ENCODE data around the gene SLC5A10.
"Not testable (repeated sequence)": the region's sequence is repeated elsewhere in the genome, so short reads cannot be mapped to it uniquely, and the experiment has no call there.

SLC5A10 gene

DNA sequence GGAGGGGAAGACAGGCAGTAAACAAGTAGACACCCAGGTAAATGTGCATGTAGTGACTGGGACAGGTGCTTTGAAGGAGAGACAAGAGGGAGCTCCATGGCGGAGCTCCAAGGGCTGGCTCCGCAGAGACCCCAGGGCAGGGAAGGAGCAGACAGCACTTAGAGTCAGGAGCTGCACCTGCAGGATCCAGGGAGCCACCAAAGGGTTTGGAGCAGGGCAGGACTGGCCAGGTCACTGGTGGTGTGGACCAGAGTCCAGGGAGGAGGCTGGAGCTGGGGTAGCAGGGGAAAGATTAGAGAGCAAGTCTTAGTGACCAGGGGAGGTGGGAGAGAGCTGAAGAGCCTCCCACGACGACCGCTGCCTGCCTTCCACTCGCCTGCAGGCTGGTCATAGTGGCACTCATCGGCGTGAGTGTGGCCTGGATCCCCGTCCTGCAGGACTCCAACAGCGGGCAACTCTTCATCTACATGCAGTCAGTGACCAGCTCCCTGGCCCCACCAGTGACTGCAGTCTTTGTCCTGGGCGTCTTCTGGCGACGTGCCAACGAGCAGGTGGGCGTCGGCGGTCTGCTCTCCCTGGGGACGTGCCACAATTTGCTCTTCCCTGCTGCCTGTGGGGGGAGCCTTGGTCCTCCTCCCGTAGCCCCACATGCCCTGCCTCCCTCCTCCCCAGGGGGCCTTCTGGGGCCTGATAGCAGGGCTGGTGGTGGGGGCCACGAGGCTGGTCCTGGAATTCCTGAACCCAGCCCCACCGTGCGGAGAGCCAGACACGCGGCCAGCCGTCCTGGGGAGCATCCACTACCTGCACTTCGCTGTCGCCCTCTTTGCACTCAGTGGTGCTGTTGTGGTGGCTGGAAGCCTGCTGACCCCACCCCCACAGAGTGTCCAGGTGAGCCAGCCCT, 67.3 kb downstream of the SLC5A10 start:
- no peak for DNase-seq (ENCODE audit: low read depth in 2 of 2)

GRCh38 chr17:19020016-19020415, 68.1 kb downstream of the SLC5A10 start:
- no peak for DNase-seq (ENCODE audit: low read depth in 2 of 2)

DNA sequence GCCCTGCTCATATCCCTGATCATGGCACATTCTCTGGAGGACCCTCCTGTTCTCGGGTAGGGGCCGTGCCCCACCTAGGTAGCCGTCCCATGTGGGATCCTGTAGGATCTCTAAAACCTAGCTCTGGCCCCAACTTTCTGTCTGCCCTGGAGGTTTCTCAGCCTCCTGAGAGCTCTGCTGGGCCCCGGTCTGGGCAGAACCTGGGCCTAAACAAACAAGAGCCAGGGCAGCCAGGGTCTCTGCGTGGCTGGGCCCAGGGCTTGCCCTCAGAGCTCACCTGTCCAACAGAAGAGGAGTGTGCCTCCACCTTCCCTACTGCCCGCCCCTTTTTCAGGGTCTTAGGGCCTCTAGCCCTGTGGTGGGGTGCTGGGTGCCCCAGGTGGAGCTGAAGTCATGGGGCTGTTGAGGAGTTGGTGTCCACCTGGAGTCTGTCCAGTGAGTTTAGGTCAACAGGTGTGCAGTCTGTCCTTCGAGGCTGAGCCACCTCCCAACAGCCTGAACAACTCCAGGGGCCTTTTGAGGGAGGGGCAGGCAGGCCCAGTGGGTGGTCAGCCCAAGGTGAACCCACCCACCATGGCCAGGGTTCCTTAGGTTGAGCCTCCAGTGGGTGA, 69.2 kb downstream of the SLC5A10 start:
- DNase-seq (ENCODE audit: low read depth in 2 of 2) = not testable (repeated sequence)

DNA sequence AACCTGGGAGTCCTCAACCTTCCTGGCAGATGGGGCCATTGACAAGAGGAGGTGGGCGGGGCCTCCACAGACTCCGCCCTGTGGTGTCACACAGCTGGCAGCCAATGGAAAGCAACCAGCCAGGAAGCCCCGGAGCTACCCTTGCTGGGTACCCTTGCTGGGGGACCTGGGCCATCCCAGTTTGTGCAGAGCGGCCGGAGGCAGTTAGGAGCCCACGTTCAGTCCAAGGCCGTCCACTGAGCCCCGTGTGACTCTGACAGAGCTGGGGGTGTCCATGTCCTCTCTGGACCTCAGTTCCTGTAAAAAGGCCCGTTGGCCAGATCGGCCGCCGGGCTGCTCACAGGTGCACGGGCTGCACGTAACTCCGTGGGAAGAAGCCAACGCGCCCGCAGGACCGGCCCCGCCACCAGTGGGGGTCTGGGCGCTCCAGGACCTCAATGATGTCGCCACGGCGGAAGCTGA, 69.7 kb downstream of the SLC5A10 start:
- no peak for DNase-seq (ENCODE audit: low read depth in 2 of 2)

- no peak for DNase-seq (ENCODE audit: low read depth in 2 of 2)
Observed at GRCh38 chr17:19022128-19022527, 70.2 kb downstream of the SLC5A10 start.

GRCh38 chr17:19022747-19023146, 70.8 kb downstream of the SLC5A10 start:
- no peak for DNase-seq (ENCODE audit: low read depth in 2 of 2)

DNA sequence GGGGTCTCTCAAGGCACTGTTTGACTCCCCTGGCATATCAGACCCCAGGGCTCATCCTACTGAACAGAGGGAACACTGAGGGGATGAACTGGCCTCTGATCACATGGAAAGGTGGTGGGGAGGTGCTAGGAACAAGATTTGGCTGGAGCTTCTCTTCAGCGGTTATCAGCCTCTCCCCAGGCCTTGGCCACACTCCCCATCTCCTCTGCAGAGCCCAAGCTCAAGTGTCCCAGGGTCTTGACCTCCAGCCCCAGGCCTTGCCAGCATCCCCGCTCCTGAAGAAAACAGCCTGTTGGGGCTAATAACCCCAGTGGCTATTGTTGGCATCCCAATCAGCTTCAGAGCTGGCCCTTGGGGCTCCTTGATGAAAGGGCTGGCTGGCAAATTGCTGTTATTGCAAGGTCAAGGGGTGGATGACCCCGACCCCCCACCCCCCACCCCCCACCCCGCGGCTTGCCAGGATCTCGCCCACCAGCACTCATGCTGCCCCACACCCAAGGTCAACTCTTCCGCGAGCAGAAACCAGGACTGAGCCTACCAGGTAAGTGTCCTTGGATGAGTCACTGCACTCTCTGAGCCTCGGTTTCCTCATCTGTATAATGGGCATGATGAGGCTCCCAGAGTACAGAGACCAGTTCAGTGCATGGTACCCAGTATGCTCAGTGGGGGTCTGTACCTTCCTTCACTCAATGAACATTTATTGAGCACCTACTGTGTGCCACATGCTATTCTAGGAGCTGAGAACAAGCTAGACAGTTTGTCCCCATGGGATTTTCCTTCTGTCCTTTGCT, 71.4 kb downstream of the SLC5A10 start:
- no peak for DNase-seq (ENCODE audit: low read depth in 2 of 2)

DNA sequence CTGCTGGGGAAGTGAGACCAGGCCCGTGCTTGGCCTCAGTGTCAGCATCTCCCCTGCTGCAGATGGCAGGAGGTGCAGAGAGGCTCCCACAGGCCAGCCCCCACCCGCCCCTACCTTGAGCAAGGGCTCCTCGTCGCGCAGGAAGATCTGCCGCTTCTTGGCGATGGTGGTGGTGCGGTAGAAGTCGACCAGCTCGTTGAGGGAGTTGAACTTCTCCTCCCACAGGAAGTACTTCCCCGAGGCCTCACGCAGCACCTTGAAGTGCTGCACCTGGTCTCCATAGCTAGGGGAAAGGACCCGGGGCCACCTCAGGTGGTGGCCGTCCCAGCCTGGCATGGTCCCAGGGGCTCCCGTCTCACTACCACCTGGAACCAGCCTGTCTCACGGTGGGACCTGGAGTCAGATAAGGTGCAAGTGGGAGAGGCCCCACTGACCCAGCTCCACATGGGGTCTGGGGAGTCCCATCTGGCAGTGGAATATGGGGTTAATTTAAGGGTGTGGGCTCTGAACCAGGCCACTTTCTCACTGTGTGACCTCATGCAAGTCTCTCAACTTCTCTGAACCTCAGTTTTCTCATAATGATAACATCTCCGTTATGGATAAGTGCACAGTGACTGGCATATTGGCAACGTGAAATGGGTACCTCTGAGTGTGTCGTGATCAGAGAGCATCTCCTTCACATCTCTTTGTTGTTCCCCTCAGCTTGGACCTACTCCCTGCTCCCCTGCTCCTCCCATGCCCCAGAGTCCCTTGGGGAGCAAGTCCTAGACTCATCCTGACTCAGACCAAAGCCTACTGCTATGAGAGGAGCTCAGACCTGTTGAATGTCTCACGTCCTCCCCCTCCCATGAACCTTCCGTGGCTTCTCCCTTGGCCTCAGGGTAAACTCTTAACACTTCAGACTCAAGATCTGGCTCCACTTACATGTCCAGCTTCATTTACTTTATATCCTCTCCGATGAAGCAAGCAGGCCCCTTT, 72.4 kb downstream of the SLC5A10 start:
- no peak for DNase-seq (ENCODE audit: low read depth in 2 of 2)

DNA sequence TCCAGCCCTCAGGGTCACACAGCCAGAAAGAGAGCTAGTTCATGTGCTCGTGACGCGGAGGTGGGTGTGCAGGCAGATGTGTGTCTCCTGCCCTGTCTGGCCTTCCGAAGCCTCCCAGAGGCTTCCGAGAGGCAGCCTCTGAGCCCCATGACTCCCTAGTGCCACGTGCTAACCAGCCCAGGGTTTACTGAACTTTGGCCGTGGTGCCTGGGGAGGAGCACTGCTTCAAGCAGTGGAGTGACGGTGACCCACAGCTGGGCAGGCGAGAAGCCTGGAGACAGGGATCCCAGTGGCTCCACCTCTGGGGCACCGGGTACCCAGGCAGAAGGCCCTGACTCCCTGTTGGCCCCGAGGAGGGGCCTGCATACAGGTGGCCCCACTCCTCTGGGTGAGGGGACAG, 76.7 kb downstream of the SLC5A10 start:
- not testable (repeated sequence) for DNase-seq (ENCODE audit: low read depth in 2 of 2)

- not testable (repeated sequence) for DNase-seq (ENCODE audit: low read depth in 2 of 2)
Observed at GRCh38 chr17:19029740-19030139, 77.8 kb downstream of the SLC5A10 start.

DNA sequence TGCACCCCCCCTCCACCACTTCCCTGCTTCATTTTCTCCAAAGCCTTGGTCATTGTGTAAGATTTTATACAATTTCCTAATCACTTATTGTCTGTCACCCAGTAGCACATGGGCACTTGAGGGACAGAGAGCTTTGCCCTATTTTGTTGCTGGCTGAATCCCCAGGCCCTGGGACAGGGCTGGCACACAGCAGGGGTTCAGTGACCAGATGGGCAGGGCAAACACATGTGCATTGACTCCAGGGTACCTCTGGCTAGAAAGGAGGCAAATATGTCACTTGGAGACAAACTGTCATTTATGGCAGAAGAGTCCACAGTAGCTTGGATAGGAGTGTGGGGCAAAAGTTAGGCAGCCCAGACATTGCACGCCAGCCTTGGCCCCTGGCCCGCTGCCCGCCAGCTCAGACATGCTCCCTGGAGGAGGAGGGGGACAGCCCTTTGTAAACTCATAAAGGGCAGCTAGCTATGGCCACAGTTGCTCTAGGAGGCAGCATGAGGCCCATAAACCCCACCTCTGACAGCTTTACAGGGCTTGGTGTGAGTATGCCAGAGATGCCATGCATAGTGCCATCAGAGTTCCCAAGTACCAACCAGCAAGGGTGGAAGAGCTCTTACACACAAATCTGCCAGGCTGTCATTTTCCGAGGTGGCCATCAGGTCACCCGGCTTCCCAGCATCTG, 78.9 kb downstream of the SLC5A10 start:
- not testable (repeated sequence) for DNase-seq (ENCODE audit: low read depth in 2 of 2)

GRCh38 chr17:19031729-19032128, 79.8 kb downstream of the SLC5A10 start:
- DNase-seq (ENCODE audit: low read depth in 2 of 2) = not testable (repeated sequence)

DNA sequence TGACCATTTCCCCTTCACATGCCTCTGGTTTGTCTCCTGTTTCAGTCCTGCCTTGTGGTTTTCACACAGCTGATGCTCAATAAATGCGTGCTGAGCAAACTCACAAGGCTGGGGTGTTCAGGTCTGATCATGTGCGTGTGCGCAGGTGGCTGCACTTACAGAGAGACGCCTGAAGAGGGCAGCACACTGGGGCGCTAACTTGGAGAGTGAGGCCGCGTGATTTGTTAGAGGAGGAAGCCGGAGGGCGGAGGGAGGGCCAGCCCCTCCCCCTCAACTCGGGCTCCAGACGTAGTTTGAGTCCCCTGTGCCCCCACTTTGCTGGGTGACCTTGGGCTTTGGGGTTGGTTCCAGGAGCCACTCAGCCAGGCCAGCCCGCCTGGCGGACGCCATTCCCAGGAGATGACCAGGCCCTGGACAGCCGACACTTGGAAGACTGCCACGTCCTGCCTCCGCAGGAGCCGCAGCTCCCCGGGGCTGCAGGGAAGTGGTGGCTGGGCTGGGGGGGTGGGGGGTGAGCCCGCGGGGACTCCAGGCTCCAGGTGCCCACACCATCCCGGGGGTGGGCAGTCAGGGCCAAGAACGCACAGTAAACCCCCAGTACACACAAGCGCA, 80.5 kb downstream of the SLC5A10 start:
- not testable (repeated sequence) for DNase-seq (ENCODE audit: low read depth in 2 of 2)

DNA sequence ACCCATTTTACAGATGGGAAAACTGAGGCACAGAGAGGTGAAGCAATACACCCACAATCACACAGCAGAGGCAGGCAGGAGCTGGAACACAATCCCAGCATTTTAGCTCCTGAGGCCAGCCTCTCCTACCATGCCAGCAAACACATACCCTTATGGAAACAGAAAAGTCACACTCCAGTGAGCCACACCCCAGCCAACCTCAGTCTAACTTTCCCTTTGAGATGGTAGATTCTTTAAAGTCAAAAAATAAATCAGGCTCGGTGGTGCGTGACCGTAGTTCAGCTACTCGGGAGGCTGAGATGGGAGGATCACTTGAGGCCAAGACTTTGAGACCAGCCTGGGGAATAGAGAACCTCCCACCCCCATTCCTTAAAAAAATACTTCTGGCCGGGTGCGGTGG, 84.2 kb downstream of the SLC5A10 start:
- DNase-seq (ENCODE audit: low read depth in 2 of 2) = not testable (repeated sequence)

- DNase-seq (ENCODE audit: low read depth in 2 of 2) = not testable (repeated sequence)
Observed at GRCh38 chr17:19037547-19037946, 85.6 kb downstream of the SLC5A10 start.

GRCh38 chr17:19038007-19038406, 86.0 kb downstream of the SLC5A10 start:
- DNase-seq (ENCODE audit: low read depth in 2 of 2) = not testable (repeated sequence)

DNA sequence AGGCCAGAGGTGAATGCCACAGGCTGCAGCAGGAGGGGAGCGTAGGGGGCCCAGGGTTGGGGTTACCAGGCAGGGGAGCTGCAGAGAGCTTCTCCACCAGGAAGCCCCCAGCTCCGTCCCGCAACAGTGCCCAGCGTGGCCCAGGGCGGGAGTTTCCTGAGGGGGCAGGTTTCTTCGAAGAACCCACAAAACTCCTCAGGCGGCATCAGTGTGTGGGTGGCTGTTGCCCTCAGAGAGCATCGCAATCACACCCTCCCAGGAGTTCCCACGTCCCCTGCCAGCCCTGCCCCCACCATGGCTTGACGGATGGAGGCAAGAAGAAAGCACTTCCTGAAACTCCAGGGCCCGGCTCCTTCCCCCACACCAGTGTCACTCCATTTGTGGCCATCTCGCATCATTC, 86.8 kb downstream of the SLC5A10 start:
- not testable (repeated sequence) for DNase-seq (ENCODE audit: low read depth in 2 of 2)

- not testable (repeated sequence) for DNase-seq (ENCODE audit: low read depth in 2 of 2)
Observed at GRCh38 chr17:19040350-19040749, 88.4 kb downstream of the SLC5A10 start.

GRCh38 chr17:19041871-19042270, 89.9 kb downstream of the SLC5A10 start:
- DNase-seq (ENCODE audit: low read depth in 2 of 2) = not testable (repeated sequence)

DNA sequence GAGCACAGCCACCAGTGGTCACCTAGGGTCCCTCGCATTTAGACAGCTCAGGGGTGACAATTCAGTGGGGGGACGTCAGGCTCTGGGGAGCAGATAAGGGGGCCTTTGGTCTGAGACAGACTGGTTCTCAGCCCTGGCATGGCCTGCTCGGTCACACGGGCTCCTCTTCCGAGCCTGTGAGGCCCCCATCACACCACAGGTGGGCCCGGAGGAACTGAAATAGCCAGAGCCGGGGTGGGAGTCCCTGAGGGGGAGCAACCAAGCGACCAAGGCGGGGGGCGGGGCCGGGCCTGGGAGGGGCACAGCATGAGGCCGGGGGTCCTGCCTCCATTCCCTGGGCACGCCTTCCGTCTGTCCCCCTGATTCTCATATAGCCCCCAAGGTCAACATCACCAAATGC, 90.4 kb downstream of the SLC5A10 start:
- not testable (repeated sequence) for DNase-seq (ENCODE audit: low read depth in 2 of 2)
